ENCODE measurements around the gene NR4A2.
"Not testable (repeated sequence)": the region's sequence is repeated elsewhere in the genome, so short reads cannot be mapped to it uniquely, and the experiment has no call there.

The NR4A2 gene

GRCh38 chr2:156305121-156305520 is 27.4 kb downstream of the NR4A2 start:
- Histone ChIP-seq H3K4me2 (ENCODE audit: low read length) (no peak overlapping the region), H3K27me3 (ENCODE audit: insufficient read depth, low read length) (no peaks in the 10 kb centered on the region), H3K9me3 (ENCODE audit: low read length) (no peaks in the 10 kb centered on the region), H3K79me2 (ENCODE audit: insufficient read depth, low read length) (no peaks in the 10 kb centered on the region), H4K20me1 (ENCODE audit: insufficient read depth, low read length) (no peaks in the 10 kb centered on the region), H3K27ac (ENCODE audit: low read depth, low read length, poor library complexity, severe bottlenecking) (no peak overlapping the region), H3F3A (ENCODE audit: insufficient read depth, low read length) (no peaks in the 10 kb centered on the region), H3K36me3 (ENCODE audit: insufficient read depth, low read length) (no peaks in the 10 kb centered on the region), H3K9me2 (ENCODE audit: low read depth, low read length) (no peaks in the 10 kb centered on the region), H3K4me3 (ENCODE audit: low read depth, low read length, poor library complexity, severe bottlenecking) (no peak overlapping the region), H2AFZ (ENCODE audit: low read length) (no peak overlapping the region), H3K9ac (ENCODE audit: low read length) (no peak overlapping the region), H3K4me1 (ENCODE audit: insufficient read depth, low read length, severe bottlenecking) (no peaks in the 10 kb centered on the region)
- TF ChIP-seq, protein P1, sequence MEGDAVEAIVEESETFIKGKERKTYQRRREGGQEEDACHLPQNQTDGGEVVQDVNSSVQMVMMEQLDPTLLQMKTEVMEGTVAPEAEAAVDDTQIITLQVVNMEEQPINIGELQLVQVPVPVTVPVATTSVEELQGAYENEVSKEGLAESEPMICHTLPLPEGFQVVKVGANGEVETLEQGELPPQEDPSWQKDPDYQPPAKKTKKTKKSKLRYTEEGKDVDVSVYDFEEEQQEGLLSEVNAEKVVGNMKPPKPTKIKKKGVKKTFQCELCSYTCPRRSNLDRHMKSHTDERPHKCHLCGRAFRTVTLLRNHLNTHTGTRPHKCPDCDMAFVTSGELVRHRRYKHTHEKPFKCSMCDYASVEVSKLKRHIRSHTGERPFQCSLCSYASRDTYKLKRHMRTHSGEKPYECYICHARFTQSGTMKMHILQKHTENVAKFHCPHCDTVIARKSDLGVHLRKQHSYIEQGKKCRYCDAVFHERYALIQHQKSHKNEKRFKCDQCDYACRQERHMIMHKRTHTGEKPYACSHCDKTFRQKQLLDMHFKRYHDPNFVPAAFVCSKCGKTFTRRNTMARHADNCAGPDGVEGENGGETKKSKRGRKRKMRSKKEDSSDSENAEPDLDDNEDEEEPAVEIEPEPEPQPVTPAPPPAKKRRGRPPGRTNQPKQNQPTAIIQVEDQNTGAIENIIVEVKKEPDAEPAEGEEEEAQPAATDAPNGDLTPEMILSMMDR (IDR thresholded peaks at IDR 0.05; ENCODE audit: low read length) = no peak
- TF ChIP-seq EZH2 (IDR thresholded peaks at IDR 0.05; ENCODE audit: borderline replicate concordance, low read length) = no peak

DNA sequence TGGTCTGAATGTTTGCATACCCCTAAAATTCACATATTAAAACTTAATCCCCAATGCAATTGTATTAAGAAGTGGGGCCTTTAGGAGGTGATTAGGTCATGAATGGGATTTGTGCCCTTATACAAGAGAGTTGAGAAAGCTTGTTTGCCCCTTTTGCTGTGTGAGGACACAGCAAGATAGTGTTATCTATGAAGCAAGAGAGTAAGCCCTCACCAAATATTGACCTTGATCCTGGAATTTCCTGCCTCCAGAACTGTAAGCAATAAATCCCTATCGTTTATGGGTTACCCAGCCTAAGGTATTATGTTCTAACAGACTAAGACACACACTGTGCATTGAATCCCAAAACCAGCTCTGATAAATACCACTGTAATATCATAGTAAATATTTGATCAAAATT is 32.2 kb downstream of the NR4A2 start:
- Histone ChIP-seq H3K27ac (ENCODE audit: low read depth, low read length, poor library complexity, severe bottlenecking) (no peak overlapping the region), H3K4me2 (ENCODE audit: low read length) (no peak overlapping the region), H2AFZ (ENCODE audit: low read length) (no peak overlapping the region), H3K9me2 (ENCODE audit: low read depth, low read length) (no peaks in the 10 kb centered on the region), H3F3A (ENCODE audit: insufficient read depth, low read length) (no peaks in the 10 kb centered on the region), H3K4me1 (ENCODE audit: insufficient read depth, low read length, severe bottlenecking) (no peaks in the 10 kb centered on the region), H4K20me1 (ENCODE audit: insufficient read depth, low read length) (no peaks in the 10 kb centered on the region), H3K4me3 (ENCODE audit: low read depth, low read length, poor library complexity, severe bottlenecking) (no peak overlapping the region), H3K27me3 (ENCODE audit: insufficient read depth, low read length) (no peaks in the 10 kb centered on the region), H3K9ac (ENCODE audit: low read length) (no peak overlapping the region), H3K79me2 (ENCODE audit: insufficient read depth, low read length) (no peaks in the 10 kb centered on the region), H3K9me3 (ENCODE audit: low read length) (no peaks in the 10 kb centered on the region), H3K36me3 (ENCODE audit: insufficient read depth, low read length) (no peaks in the 10 kb centered on the region)
- TF ChIP-seq, protein P1 (IDR thresholded peaks at IDR 0.05; ENCODE audit: low read length) = no peak
- TF ChIP-seq EZH2 (IDR thresholded peaks at IDR 0.05; ENCODE audit: borderline replicate concordance, low read length) = no peak

DNA sequence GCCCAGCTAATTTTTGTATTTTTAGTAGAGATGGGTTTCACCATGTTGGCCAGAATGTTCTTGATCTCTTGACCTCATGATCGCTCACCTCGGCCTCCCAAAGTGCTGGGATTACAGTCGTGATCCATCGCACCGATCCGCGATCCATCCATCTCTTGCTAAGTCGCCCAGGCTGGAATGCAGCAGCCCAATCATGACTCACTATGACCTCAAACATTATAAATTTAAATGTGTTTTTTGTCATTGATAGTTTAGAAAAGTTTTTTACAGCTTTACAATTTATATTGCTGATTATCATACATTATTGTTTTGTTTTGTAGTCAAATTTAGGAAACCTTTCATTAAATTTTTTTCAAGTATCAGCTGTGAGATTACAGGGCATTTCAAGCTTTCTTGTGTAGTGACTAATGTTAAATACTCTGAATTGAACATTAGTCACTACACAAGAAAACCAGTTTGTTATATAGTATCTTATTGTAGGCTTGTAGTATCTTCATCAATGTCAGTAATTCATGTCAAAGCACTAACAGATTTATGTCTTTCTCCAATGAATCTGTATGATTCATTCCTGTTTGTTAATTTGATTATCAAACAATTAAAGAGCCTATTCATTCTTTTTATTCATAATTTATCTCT is 37.5 kb downstream of the NR4A2 start:
- TF ChIP-seq, protein P1 (IDR thresholded peaks at IDR 0.05; ENCODE audit: low read length) = no peak
- TF ChIP-seq EZH2 (IDR thresholded peaks at IDR 0.05; ENCODE audit: borderline replicate concordance, low read length) = no peak

GRCh38 chr2:156293382-156293781 is 39.1 kb downstream of the NR4A2 start:
- H3K36me3 ChIP-seq (ENCODE audit: insufficient read depth, low read length); H3K4me2 ChIP-seq (ENCODE audit: low read length); H3K9me2 ChIP-seq (ENCODE audit: low read depth, low read length); H3K27me3 ChIP-seq (ENCODE audit: insufficient read depth, low read length); H3K4me1 ChIP-seq (ENCODE audit: insufficient read depth, low read length, severe bottlenecking); H3K9ac ChIP-seq (ENCODE audit: low read length); H3K4me3 ChIP-seq (ENCODE audit: low read depth, low read length, poor library complexity, severe bottlenecking); H3K79me2 ChIP-seq (ENCODE audit: insufficient read depth, low read length); H3K27ac ChIP-seq (ENCODE audit: low read depth, low read length, poor library complexity, severe bottlenecking); H4K20me1 ChIP-seq (ENCODE audit: insufficient read depth, low read length); H3F3A ChIP-seq (ENCODE audit: insufficient read depth, low read length); H3K9me3 ChIP-seq (ENCODE audit: low read length); H2AFZ ChIP-seq (ENCODE audit: low read length): not testable (repeated sequence)

More for the DNA sequence above, 37.5 kb downstream of the NR4A2 start:
- Histone ChIP-seq H3K9me3 (ENCODE audit: low read length) (no peaks in the 10 kb centered on the region), H2AFZ (ENCODE audit: low read length) (no peak overlapping the region), H4K20me1 (ENCODE audit: insufficient read depth, low read length) (no peaks in the 10 kb centered on the region), H3K79me2 (ENCODE audit: insufficient read depth, low read length) (no peaks in the 10 kb centered on the region), H3K4me2 (ENCODE audit: low read length) (no peak overlapping the region), H3K9me2 (ENCODE audit: low read depth, low read length) (no peaks in the 10 kb centered on the region), H3F3A (ENCODE audit: insufficient read depth, low read length) (no peaks in the 10 kb centered on the region), H3K27ac (ENCODE audit: low read depth, low read length, poor library complexity, severe bottlenecking) (no peak overlapping the region), H3K4me1 (ENCODE audit: insufficient read depth, low read length, severe bottlenecking) (no peaks in the 10 kb centered on the region), H3K27me3 (ENCODE audit: insufficient read depth, low read length) (no peaks in the 10 kb centered on the region), H3K36me3 (ENCODE audit: insufficient read depth, low read length) (no peaks in the 10 kb centered on the region), H3K4me3 (ENCODE audit: low read depth, low read length, poor library complexity, severe bottlenecking) (no peak overlapping the region), H3K9ac (ENCODE audit: low read length) (no peak overlapping the region)
